H7 (cell line): ENCODE data around the gene DUSP16. TPM values are rescaled to one million over a fixed set of nuclear protein-coding genes. Genes with fewer than 3 reads are reported as not detected.
"Not testable (repeated sequence)": the region's sequence is repeated elsewhere in the genome, so short reads cannot be mapped to it uniquely, and the experiment has no call there.

ENCODE experiments used
- DNase-seq: peaks from one replicate; pipeline ENCODE4 v3.0.0; 2012
- H3K27me3 ChIP-seq: 2 replicates; pipeline ENCODE4 v1.6.0; 2011; ENCODE audit warnings: mild to moderate bottlenecking, low read length; ENCODE audit not compliant: control insufficient read depth, insufficient read depth
- H3K36me3 ChIP-seq: replicated peaks from 2 replicates; pipeline ENCODE4 v1.5.1; 2011; ENCODE audit warnings: low read length; ENCODE audit not compliant: control insufficient read depth, insufficient read depth
- H3K4me3 ChIP-seq: 2 replicates; pipeline ENCODE4 v1.5.1; 2011; ENCODE audit warnings: low read depth, mild to moderate bottlenecking, control low read depth, low read length, moderate library complexity; ENCODE audit not compliant: insufficient read depth
- total RNA-seq: library from RNA; depleted of rRNA; stranded (reverse); fragments of >200 nt; shearing (Covaris generic); gene quantifications from 2 replicates; pipeline ENCODE4 v1.2.3, GENCODE V29; 2014

DUSP16 gene
- total RNA-seq, 1 experiment from 2014 or later, result 13.6 TPM

DNA sequence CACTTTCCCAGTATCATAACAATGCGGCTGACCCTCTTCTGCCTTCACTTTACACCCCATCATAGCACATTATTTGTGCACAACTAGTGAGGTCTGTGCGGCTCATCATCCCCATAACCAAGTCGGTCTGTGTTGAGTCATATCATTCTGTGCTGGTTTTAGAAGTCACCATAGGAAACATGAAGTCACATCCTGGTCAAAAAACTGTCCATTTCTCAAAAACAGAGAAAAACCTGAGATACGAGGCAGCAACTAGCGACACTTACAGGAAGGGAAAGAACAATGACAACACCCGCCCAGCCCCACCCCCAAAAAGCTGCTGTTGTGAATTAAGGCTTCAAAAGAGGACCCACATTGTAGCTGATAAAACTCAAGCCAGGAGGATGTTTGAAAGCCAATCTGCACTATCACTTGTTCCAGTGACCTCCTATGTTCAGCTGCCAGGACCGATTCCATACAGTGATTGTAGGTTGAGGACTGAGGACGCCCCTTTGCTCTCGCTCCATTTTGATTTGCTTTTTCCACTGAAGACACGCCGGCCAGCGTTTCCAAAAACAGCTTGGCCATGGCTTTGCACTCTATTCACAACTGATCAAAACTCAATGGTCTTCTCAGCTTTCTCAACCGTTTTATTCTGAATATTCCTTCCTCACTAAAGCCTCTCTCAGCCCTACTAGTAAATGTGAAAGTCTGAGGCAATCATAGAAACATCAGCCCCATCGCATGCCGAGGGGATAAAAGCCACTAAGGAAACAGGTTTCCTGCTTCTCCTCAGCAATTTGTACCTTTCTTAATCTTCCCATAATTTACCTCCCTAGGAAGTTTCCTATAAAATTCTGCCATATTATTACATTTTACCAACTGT, 87.5 kb downstream of the DUSP16 start:
- no peak for DNase-seq

DNA sequence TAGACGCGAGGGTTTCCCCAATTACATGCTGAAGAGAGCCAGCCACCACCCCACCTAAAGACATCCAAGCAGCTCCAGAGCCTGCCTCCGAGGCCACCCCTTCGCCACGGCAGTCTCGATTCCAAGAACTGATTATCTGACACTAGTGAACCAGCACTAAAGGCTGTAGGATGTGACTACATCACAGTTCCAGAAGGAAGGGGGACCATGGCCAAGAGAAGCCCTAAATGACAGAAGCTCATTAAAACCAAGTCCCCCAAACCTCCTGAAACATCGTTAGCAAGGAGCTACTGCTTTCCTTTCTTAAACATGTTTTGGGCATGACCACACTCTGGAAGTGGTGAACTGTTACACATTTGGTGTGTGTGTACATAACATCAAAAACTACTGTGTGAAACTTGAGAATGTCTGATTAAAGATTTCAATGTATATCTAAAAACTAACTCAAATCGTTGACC, 88.2 kb downstream of the DUSP16 start:
- H3K4me3 ChIP-seq, result no peak overlapping the region
- H3K27me3 ChIP-seq, result no peaks in the 10 kb centered on the region
- peaks cover 7% of the 10 kb centered on the region for H3K36me3 ChIP-seq
- DNase-seq, result no peak

More for the DNA sequence above, 87.5 kb downstream of the DUSP16 start:
- H3K27me3 ChIP-seq, result no peaks in the 10 kb centered on the region
- H3K36me3 ChIP-seq, result peaks cover 8% of the 10 kb centered on the region
- H3K4me3 ChIP-seq, result no peak overlapping the region

DNA sequence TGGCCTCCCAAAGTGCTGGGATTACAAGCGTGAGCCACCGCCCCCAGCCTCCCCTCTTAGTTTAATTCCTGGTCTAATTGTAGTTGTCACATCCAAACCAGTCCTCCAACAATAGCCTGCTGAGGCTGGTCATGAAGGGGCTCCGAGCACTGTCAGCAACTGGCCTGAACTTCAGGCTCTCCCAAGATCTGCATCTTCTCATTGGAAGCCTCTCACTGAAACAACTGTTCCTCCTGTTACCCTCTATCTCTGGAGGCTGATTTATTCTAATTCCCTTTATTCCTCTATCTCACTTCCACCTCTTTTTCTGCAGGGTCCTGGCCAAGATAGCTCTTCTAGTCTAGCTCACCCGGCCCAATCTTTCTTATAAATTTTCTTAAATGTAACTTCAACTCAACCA, 89.4 kb downstream of the DUSP16 start:
- Histone ChIP-seq H3K4me3 (no peak overlapping the region), H3K36me3 (peaks cover 7% of the 10 kb centered on the region), H3K27me3 (no peaks in the 10 kb centered on the region)
- DNase-seq, result no peak

DNA sequence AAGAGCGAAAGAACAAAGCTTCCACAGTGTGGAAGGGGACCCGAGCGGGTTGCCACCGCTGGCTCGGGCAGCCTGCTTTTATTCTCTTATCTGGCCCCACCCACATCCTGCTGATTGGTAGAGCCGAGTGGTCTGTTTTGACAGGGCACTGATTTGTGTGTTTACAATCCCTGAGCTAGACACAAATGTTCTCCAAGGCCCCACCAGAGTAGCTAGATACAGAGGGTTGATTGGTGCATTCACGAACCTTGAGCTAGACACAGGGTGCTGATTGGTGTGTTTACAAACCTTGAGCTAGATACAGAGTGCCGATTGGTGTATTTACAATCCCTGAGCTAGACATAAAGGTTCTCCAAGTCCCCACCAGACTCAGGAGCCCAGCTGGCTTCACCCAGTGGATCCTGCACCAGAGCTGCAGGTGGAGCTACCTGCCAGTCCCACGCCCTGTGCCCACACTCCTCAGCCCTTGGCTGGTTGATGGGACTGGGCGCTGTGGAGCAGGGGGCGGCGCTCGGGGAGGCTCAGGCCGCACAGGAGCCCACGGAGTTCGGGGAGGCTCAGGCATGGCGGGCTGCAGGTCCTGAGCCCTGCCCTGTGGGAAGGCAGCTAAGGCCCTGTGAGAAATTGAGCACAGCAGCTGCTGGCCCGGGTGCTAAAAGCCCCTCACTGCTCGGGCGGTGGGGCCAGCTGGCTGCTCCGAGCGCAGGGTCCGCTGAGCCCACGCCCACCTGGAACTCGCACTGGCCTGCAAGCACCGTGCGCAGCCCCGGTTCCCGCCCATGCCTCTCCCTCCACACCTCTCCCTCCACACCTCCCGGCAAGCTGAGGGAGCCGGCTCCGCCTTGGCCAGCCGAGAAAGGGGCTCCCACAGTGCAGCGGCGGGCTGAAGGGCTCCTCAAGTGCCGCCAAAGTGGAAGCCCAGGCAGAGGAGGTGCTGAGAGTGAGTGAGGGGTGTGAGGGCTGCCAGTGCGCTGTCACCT, 90.4 kb downstream of the DUSP16 start:
- H3K36me3 ChIP-seq, DNase-seq, H3K4me3 ChIP-seq, H3K27me3 ChIP-seq: not testable (repeated sequence)

DNA sequence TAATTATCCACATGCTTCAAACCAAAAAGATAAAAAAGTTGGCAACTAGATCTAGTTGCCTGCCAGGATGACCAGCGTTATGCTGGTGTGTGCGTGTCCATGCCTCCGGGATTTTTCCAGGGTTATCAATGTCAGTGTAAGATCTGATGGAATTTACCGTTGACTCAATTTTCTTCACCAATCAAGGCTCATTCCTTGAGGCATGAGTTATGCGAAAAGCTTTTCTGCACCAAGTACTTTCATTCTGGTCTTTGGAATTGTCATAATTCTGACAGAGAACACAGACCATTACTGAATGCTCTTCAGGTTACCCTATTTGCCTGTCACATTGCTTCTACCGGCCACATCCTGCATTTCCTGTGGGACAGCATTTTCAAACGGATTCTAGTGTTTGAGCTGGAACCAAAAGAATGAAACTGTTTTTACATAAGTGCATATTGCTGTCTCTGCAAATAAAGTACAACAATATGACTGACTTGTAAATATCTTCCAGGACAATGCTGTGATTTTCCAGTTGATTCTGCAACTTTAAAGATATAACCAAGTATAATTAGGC, 91.8 kb downstream of the DUSP16 start:
- no peak for DNase-seq
- Histone ChIP-seq H3K4me3 (no peak overlapping the region), H3K36me3 (no peaks in the 10 kb centered on the region), H3K27me3 (no peaks in the 10 kb centered on the region)

DNA sequence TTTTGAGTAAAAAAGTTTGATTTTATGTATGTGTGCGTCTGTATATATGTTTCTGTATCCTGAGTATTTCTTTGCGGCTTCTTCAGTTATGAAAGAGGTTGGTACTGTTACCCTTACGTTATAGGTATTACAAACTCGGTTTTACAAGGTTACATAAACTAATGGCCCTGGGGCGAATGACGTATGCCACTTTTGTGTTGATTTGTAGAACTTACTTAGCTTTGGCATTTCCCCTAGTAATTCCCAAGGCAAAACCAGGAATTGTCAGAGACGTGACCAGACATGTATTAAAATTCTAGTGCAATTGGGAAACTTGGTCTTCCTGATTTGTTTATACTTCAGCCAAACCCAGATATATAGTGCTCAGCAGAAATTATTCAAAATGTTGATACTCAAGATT, 93.3 kb downstream of the DUSP16 start:
- DNase-seq, result no peak
- H3K27me3 ChIP-seq, result no peaks in the 10 kb centered on the region
- H3K36me3 ChIP-seq, result no peaks in the 10 kb centered on the region; the same call in 1 of the 2 replicates
- no peak overlapping the region for H3K4me3 ChIP-seq

DNA sequence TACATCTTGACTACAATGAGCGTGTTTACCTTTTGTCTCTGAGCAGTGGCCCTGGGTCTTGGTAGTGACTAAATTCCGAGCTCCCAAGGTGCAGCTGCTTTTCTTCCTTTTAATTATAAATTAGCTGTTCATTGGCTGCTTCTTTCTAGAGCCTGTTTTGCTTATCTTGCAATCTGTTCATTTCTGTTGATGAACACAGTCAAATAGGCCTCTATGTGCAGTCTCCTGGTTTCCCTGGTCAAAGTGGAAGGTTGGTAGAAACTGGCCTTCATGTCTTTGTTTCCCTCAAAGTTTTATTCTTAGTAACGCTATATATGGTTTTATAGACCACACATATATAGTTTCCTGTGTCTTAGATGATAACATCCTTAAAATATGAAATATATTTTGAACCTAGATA, 94.1 kb downstream of the DUSP16 start:
- H3K27me3 ChIP-seq, result no peaks in the 10 kb centered on the region
- H3K4me3 ChIP-seq, result no peak overlapping the region
- no peak for DNase-seq
- no peaks in the 10 kb centered on the region; the same call in 1 of the 2 replicates for H3K36me3 ChIP-seq

DNA sequence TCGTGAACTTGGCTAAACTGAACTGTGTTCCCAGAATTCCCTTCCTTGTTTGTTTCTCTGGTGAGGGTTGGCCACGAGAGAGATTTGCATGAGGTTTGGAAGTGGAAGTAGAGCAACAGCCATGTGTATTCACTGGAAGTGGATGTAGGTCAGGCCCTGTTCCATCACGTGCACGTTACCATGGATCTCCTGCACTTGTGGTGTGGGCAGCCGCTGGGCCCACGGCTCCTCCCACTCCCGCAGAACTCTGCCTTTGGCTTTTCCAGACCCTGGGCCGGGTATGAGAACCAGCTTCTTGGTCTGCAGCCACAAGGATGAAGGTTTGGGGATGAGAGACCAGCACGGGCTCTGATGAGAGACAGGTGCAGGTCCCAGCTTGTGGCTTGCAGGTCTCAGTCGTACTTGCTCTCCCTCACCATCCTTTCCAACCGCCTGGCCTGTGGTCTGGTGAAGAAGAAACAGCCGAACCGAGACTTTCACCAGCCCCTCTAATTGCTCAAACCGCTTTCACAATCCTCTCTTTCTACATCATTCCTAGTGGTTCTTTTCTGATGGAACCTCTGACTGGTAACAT, 94.9 kb downstream of the DUSP16 start:
- no peaks in the 10 kb centered on the region; the same call in 1 of the 2 replicates for H3K36me3 ChIP-seq
- H3K4me3 ChIP-seq, result no peak overlapping the region
- no peaks in the 10 kb centered on the region for H3K27me3 ChIP-seq
- no peak for DNase-seq

DNA sequence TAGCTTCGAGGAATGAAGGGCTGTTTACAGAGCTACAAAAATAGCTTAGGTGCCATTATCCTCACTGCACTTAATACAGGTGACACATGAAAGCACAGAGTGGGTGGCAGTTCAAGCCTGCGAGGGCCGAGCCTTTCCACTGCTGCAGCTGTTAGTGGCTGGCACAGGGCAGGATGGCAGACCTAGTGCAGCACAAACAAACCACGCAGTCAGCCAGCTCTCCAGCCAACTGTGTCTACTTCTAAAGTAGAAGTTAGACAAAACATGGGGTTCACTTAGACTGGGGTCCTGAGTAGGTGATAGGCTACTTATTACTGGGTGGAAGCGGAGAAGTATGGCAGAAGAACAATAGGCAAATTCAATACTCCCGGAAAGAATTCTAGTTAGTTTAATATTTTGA, 95.4 kb downstream of the DUSP16 start:
- Histone ChIP-seq H3K36me3 (no peaks in the 10 kb centered on the region; the same call in 1 of the 2 replicates), H3K27me3 (no peaks in the 10 kb centered on the region), H3K4me3 (no peak overlapping the region)
- DNase-seq, result no peak

DNA sequence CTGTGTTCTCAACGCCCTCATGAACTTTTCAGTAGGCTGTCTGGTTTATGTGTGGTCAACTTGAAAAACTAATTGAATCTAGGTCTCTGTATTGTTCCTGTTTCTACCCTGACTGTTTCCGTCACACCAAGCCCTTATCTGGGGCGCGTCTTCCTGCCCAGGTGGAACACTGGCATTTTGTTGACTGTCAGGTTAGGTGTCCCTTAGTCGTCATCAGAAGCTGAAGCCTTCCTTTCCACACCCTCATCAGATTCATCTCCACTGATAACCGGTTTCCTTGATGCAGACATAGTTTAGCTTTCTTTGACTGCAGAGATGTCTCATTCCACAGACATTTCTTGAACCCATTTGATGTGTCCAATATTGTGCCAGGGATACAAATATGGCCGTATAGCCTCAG, 96.5 kb downstream of the DUSP16 start:
- no peak for DNase-seq
- Histone ChIP-seq H3K27me3 (no peaks in the 10 kb centered on the region), H3K36me3 (no peaks in the 10 kb centered on the region; the same call in 1 of the 2 replicates), H3K4me3 (no peak overlapping the region)

DNA sequence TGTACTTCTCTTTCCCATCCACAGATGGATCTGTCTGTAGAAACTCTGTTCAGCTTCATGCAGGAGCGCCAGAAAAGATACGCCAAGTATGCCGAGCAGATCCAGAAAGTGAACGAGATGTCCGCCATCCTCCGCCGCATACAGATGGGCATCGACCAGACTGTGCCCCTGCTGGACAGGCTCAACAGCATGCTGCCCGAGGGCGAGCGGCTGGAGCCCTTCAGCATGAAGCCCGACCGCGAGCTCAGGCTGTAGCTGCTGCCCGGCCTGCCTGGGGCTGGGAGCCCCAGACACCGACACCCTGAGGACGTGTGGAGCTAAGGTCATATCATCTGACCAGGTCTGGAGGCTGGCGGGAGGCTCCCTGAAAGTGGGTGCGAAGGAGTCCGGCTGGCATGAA, 97.1 kb downstream of the DUSP16 start:
- H3K4me3 ChIP-seq, result no peak overlapping the region
- no peak for DNase-seq
- H3K36me3 ChIP-seq, result no peaks in the 10 kb centered on the region; the same call in 1 of the 2 replicates
- H3K27me3 ChIP-seq, result no peaks in the 10 kb centered on the region

DNA sequence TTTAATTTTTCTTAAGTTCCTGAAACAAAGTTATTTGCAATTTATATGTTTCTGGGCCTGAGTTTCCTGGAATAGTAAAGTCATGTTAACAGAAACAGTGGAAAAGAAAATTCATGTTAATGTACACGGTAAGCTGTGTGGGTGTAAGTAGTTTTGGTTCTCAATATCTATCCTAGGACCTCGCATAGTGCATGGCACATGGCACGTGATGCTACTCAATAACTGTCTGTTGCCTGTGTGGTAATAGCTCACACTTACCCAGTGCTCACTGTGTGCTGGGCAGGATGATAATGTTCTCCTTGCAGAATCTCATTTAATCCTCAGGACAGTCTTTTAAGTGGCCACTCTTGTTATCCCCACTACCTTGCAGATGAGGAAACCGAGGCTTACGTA, 100.7 kb downstream of the DUSP16 start:
- Histone ChIP-seq H3K36me3 (no peaks in the 10 kb centered on the region; the same call in 1 of the 2 replicates), H3K27me3 (no peaks in the 10 kb centered on the region), H3K4me3 (no peak overlapping the region)
- no peak for DNase-seq

DNA sequence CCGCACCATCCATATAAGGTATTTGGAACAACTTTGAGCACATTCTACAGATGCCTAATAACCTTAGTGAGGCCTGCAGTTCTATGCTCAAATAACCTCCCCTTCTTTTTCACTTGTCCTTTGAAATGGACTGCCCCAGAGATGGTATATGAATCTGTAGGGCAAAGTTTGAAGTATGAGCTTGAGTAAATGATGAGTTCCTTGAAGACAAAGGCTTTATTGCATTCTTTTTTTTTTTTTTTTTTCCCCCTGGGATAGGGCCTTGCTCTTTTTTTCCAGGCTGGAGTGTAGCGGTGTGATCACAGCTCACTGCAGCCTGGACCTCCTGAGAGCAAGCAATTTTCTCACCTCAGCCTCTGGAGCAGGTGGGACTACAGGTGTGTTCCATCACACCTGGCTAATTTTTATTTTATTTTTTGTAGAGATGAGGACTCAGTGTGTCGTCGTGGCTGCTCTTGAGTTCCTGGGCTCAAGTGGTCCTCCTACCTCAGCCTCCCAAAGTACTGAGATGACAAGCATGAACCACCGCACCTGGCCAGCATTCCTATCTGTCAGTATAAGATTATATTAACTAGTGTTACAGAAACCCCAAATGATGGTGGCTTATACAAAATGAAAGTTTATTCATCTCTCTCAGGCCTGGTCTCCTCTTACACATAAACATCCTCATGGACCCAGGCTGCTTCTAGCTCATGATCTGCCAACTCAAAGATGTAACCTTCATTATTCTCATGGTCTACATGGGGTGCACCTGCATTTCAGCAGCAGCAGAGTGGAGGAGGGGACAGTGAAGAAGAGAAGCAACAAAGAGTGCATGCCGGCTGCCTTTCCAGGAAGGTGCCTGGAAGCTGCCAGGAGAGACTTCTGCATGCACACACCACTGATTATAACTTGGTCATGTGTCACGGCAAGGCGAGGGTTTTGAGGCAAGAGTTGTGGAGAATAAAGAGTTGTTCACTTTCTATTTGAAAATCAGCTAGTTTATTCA, 101.4 kb downstream of the DUSP16 start:
- Histone ChIP-seq H3K36me3 (no peaks in the 10 kb centered on the region; the same call in 1 of the 2 replicates), H3K27me3 (no peaks in the 10 kb centered on the region), H3K4me3 (no peak overlapping the region)
- DNase-seq, result no peak
